Measurements from ENCODE around the gene CACNA1C. TPM values are rescaled to one million over a fixed set of nuclear protein-coding genes. Genes with fewer than 3 reads are reported as not detected.
A peak's percentile ranks its signal among the peaks of the same experiment; 100 is the strongest.

The CACNA1C gene
- polyA plus RNA-seq, 5 donors = 10.1 to 15.2 (median 10.7) TPM

DNA sequence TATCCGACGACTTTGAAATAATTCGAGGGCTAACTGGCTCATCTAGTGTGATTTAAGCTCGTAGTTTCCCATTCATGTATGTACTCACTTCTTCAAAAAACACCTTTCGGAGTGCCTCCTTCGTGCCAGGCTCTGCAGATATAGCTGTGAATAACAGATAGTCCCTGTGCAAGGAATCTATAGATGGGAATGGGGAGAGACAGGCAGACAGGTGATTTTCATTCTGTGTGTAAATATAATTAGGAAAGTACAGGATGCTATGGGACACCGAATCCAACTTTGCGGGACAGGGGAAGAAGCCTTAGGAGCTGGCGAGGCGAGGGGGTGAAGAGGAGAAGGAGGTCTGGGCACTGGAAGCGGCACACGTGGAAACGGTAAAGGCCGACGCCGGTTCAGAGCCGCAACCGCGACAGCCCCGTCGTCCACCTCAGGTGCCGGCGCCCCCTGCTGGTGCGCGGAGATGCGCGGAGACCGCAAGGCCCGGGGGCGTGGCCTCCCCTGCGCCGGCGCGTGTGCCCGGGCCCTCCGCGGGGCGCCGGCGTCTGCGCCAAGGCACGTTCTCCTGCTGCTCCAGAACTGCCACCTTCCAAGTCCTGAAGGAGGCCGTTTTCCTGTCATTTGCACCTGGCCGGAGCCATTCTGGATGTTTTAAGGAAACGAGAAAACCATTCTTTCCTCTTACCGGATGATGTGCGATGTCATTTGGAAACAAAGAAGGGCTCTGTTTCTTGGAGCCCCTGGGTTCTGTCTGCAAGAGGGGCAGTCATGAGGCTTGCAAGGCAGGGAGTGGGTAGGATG, 18.0 kb upstream of the CACNA1C start:
- peak; percentile 82 to 85 for DNase-seq

DNA sequence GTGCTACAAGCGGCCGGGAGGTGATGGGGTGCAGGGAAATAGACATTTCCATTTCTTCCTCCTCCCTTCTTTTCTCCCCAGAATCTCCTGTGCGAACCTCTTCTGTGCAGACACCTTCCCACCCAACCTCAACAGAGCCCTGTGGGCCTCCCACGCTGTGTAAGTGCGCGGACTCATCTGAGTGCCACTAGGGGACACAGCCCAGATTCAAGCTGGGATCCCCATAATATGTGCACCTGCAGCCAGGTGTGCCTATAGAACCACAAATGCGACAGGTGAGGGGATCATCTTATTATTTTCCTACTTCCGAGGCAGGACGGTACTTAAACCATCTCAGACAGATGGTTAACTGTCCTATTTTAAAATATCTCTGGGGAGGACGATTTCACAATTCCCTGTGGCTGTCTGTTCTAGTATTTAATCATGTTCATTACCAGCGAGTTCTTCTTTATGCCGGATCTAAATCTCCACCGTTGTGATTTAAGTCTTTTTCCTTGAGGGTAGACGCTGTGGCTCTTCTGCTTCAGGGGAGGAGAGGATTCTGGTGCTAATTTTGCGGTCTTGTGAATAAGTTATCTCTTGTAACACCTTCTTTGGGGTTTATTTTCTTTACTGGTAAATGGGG, 17.2 kb upstream of the CACNA1C start:
- DNase-seq = no peak

DNA sequence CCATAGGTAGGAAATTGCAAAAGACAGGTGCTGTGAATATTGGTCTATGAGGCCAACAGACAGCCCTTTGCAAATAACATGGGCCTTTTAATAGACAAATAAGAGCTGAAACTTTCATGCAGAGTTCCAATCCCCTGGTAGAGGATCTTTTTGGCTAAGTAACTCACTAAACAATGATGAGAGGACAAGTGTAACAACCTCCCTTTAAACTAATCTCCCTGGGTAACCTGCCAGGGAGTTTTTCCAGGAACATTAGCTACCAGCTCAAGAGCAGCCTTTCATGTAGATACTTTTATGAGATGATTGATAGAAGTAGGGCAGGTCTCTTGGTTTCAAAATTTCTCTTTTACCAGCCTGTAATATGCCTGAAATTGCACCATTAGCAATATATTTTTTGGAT, 13.8 kb upstream of the CACNA1C start:
- no peak for DNase-seq

GRCh38 chr12:2043054-2043453, 9.7 kb upstream of the CACNA1C start:
- no peak for DNase-seq

DNA sequence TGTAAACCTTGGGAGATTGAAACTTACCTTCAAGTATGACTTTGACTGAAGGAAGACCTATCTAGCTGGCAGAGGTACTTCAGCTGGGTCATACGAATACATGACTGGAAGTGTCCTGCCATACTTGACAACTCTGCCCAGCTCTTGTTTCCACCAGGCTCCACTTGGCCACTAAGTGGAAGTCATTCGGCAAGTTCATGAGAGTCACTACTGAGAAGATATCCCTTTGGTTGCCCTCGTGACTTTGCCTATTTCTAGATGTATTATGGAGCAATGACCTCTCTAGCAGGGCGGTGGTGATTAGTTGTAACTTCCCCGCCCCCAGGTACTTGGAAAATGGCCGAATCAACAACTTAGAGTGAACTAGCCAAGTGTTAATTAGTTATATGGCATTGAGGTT, 8.6 kb upstream of the CACNA1C start:
- DNase-seq = no peak

DNA sequence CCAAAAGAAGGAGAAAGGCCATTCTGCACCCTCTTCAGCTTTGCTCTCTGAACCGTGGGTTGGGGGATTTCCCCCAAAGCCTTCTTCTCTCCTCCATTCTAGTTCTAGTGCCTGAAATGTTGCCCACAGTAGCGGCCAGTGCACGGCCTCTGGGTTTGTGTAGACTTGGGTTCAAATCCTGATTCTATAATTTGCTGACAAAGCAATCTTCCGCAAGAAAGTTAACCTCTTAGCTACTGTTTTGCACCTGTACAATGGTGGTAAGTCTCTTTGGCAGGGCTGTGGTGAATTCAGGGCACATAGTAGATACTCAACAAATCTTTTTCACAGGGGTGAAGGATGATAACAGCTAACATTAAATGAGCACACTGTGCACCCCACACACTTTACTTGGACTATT, 5.8 kb upstream of the CACNA1C start:
- no peak for DNase-seq

GRCh38 chr12:2047752-2048151, 5.0 kb upstream of the CACNA1C start:
- DNase-seq = no peak

DNA sequence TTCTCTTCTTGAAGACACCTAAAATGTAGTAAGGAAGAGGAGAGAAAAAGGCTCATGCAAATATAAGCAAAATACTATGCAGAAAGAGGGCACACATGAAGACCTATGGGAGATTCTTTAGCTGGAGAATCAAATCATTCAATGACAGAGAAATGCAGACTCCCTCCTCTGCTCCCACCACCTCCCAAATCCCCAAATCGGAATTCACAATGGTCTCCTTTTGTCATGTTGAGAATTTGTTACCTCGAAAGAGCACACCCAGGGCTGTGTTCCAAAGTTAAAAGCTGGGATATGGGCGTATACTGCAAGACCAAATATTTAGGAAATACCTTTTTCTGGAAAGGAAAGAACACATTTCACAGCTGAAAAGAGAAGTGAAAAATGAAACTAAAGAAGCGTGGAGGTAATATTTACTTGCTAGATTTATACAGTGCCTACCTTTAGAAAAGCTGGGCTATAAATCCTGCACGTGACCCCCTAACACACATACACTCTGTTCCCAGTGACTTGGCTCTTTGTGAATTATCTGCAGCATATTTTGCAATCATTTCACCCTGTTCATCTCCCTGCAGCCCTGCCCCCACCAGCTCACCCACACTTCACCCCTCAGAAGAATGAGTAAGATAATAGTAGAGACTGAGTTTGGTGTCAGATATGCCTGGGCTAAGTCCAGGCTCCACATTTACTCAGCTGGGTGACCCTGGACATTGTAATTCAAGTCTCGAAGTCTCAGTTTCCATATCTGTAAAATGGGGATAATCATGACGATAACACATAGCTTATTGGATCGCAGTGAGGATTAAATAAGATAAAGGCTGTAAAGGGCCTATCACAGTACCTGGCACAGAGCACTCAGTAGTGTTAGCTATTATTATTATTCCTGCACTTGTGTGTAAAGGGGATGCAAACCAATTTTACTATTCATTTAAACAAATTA, 2.9 kb upstream of the CACNA1C start:
- DNase-seq = no peak

GRCh38 chr12:2051700-2052621, 826 bp upstream of the CACNA1C start:
- peak in 1 of 2 donors; percentile 33 for DNase-seq

- peak in 1 of 2 donors; percentile 31 for DNase-seq
Measured at GRCh38 chr12:2053691-2054090, 904 bp downstream of the CACNA1C start.

DNA sequence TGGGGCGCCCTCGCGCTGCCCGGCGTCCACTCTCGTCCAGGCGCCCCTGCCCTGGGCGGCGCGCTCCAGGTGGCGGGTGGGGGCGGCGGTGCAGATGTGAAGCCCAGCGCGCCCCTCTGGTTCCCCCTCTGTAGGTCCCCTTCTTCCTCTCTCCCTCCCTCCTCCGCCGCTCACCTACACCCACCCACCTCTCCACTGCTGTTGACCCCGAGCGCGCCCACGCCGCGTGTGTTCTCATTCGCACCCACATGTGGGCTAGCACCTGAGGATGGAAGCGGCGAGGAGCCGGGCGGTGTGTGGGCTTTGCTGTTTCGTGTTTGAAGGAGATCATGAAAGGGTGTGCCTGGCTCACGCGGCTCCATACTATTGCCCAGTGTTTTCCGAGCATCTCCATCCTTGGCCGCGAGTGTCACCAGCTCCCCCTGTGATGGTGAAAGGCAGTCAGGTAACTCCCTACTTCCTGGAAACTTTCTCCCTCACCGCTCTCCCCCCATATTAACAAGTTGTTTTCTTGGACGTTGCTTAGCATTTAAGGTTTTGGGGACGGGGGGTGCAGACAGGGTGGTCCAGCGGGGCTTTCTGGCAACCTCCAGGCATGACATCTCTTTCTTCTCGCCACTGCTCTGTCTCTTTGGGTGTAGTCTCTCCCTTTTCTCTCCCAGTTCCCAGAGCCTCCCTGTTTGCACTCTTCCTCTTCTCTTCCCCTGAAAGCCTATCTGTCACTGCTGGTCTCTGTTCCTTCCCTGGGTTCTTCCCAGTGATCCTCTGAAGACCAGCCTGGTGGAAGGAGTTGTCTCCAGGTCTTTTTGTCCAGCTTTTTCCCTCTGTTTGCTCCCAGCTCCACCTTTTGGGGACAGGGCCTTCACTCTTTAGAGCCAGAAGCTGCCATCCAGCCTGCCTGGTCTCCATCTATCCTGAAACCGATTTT, 1.6 kb downstream of the CACNA1C start:
- no peak for DNase-seq

DNA sequence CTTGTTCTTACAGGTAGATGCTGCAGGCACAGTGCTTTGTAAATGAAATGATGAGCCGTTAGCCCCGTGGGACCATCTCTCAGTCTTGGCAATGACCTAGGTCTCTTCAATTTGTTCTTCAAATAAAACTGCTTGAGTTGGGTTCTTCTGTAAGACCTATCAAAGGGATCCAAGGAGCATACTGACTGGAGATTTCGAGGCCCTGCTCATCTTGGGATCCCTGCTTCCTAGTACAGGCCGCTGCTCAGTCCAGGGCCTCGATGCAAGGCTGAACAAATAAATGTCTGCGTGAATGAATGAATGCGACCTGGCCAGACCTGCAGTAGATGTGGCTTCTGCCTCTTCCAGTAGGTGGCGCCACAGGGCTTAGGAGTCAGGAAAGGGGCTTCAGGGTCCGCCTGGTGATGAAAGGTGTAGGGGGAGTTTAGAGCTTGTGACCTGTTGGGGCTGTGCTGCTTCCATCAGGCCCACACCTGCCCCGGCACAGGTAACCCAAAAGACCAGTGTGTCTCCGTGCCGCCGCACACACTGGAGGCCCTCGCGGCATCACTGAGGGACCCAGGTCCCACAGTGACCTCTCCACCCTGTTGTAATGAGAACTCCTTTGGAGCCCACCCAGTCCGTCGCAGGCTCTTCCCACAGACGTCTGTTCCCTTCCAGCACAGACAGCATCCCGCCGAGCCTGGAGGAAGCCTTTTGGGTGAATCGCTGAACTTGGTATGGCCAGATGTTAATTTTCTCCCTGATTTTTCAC, 4.4 kb downstream of the CACNA1C start:
- DNase-seq = peak in 1 of 2 donors; percentile 21

DNA sequence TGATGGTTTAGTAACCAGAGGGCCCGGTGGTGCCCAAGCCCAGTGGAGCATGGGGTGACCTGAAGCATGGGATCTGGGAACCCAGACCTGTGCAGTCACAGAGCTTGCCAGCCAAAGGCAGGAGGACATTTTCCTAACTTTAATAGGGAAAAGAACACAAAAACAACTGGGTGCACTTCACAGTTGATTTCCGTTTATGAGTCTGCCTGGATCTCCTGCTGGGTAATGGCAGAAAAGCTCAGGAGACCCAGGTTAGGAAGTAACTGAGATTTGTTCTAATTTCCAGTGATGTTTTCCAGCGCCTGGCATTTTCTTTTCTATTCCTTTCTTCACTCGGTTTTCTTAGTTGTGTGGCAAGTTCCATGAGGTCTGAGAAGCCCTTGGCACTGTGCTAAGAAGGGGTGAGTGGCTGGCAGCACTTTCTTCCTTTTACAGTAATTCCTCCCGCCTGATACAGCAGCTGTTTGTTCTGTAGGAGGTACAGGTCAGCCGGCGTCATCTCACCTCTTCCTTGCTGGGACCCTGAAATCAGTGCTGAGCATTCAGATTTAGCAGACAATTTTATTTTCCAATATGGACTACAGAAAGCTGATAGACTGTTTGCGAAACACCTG, 5.1 kb downstream of the CACNA1C start:
- DNase-seq = no peak

- no peak for DNase-seq
Measured at GRCh38 chr12:2058837-2059236, 6.0 kb downstream of the CACNA1C start.

DNA sequence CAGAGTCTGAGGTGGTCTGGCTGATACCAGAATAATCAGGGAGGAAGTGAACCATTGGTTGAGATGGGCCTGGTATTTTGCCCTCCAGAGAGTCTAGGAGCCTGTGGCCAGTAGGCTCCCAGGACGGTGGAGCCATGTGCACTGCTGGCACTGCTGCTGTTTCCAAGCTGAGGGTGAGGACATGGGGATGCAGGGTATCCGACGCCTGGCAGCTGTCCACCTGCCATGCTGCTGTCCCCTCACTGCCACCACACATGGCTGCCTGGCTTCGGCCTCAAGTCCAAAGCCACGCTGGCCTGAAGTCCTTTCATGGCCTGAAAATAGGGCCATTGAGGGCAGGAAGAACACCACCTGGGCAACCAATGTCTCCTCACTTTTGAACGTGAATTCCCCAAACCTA, 8.6 kb downstream of the CACNA1C start:
- DNase-seq = no peak

- peak; percentile 67 to 77 for DNase-seq
Measured at GRCh38 chr12:2064071-2064507, 11.3 kb downstream of the CACNA1C start.

DNA sequence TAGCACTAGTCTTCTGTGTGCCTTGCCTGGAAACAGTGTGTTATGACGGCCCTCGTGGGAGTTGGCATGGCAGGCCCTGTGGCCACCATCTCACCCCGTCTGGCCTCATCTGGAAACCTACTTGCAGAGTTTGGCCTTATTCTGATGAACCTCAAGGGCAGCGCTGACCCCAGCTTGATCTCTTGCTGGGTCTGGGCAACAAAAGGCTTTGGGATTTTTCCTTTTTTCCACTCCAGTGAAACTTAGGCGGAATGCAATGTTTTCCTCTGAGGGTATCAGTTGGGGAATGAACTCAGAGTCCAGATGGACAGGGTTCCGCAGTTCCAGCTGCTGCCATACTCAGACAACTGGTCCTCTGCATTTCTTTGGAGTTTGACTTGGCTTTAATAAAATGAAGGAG, 15.9 kb downstream of the CACNA1C start:
- no peak for DNase-seq

DNA sequence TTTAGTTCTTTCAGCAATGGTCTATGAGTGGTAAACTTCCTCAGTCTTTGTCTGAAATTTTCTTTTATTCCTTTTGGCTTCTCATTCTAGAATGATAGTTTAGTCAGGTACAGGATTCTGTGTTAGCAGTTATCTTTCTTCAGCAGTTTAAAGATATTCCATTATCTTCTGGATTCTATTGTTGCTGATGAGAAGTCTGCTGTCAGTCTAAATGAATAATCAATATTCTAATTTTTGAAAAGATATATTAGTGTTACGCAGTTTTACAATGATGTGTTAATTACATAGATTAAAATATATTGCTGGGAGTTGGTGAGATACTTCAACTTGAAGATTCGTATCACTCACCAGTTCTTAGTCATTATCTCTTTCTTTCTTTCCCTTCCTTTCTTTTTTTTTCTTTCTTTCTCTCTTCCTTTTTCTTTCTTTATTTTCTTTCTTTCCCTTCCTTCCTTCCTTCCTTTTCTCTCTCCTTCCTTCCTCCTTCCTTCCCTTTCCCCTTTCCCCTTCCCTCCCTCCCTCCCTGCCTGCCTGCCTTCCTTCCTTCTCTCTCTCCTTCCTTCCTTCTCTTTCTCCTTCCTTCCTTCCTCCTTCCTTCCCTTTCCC, 17.8 kb downstream of the CACNA1C start:
- no peak for DNase-seq
